Right lobe of liver (tissue), 6 donors: ENCODE data around the gene ITFG2. TPM values are rescaled to one million over a fixed set of nuclear protein-coding genes. Genes with fewer than 3 reads are reported as not detected.

Source experiments
- ATAC-seq, 4 donors: fragments of 200-7000 bp; cut with Tn5 transposase; one replicate each; pipeline ENCODE4 v1.9.1; 2020; ENCODE audit warnings: mild to moderate bottlenecking in 4 of 4, moderate library complexity in 4 of 4
- DNase-seq, 3 donors: peaks; one replicate each; pipeline ENCODE4 v3.0.0-alpha.2; 2020
- H3K27ac ChIP-seq, 3 donors: fragments of 200-600 bp; one replicate each; pipeline ENCODE4 v1.8.0; 2022
- H3K27me3 ChIP-seq, 2 donors: fragments of 200-600 bp; one replicate each; pipeline ENCODE4 v1.8.0; 2022
- H3K36me3 ChIP-seq, 4 donors: fragments of 200-600 bp; sonication (generic) in 1 of 4; one replicate each; pipeline versions ENCODE4 v1.5.1 to v1.8.0; 2017 to 2022; ENCODE audit warnings: control low read depth in 1 of 4
- H3K4me1 ChIP-seq, 4 donors: fragments of 200-600 bp; sonication (generic) in 1 of 4; one replicate each; pipeline versions ENCODE4 v1.5.1 to v1.8.0; 2017 to 2022; ENCODE audit warnings: control low read depth in 1 of 4
- H3K4me3 ChIP-seq, 3 donors: fragments of 200-600 bp; one replicate each; pipeline ENCODE4 v1.8.0; 2022
- H3K9me3 ChIP-seq, 4 donors: fragments of 200-600 bp; sonication (generic) in 1 of 4; one replicate each; pipeline versions ENCODE4 v1.5.1 to v1.8.0; 2017 to 2022; ENCODE audit warnings: control low read depth in 1 of 4
- CTCF ChIP-seq, 4 donors: fragments of 200-600 bp in 3 of 4; fragments of 450-650 bp in 1 of 4; IDR thresholded peaks; one replicate each; pipeline versions ENCODE4 v1.5.1 to v1.8.0; 2016 to 2022; ENCODE audit warnings: antibody characterized with exemption in 4 of 4, mild to moderate bottlenecking in 2 of 4
- POLR2A ChIP-seq: fragments of 450-650 bp; IDR thresholded peaks from one replicate; pipeline ENCODE4 v1.6.1; 2017; ENCODE audit warnings: antibody characterized with exemption, mild to moderate bottlenecking
- WGBS: methylation state at CpG from one replicate; pipeline ENCODE4 v1.1.6; 2018; ENCODE audit warnings: low coverage, low lambda C conversion rate; ENCODE audit not compliant: insufficient coverage; ENCODE audit errors: missing lambda C conversion rate; 5-methylcytosine and 5-hydroxymethylcytosine counted together
- intact Hi-C, 2 donors: fragments of 100-400 bp; cut with DNase I; formaldehyde crosslinking; loops; one replicate each; pipeline versions ENCODE4 v1.11.2 to v1.14.1; 2022
- total RNA-seq, 6 experiments: library from RNA; depleted of rRNA in 2 of 6; stranded (reverse); fragments of >200 nt in 2 of 6; fragmentation: NEBNext Ultra II Directional in 3 of 6; extraction: Animal tissue kit (Norgen Biotek cat#: 25700) in 3 of 6; gene quantifications; one replicate each; pipeline versions ENCODE4 v1.1.0 to v1.2.4, GENCODE V29; 2016 to 2023
- donor health status: DM: no; HTN: yes; CAD: no.
- donor health status: DM: no; HTN: no; CAD: no.
- donor health status: DM: no; HTN: no; CAD: no.
- donor health status: DM: no; HTN: yes; CAD: no.
- donor health status: DM: no; HTN: yes; CAD: no.

Gene ITFG2
- total RNA-seq, 6 experiments from 2014 or later, result 11.3 to 20.5 (median 14.4) TPM

DNA sequence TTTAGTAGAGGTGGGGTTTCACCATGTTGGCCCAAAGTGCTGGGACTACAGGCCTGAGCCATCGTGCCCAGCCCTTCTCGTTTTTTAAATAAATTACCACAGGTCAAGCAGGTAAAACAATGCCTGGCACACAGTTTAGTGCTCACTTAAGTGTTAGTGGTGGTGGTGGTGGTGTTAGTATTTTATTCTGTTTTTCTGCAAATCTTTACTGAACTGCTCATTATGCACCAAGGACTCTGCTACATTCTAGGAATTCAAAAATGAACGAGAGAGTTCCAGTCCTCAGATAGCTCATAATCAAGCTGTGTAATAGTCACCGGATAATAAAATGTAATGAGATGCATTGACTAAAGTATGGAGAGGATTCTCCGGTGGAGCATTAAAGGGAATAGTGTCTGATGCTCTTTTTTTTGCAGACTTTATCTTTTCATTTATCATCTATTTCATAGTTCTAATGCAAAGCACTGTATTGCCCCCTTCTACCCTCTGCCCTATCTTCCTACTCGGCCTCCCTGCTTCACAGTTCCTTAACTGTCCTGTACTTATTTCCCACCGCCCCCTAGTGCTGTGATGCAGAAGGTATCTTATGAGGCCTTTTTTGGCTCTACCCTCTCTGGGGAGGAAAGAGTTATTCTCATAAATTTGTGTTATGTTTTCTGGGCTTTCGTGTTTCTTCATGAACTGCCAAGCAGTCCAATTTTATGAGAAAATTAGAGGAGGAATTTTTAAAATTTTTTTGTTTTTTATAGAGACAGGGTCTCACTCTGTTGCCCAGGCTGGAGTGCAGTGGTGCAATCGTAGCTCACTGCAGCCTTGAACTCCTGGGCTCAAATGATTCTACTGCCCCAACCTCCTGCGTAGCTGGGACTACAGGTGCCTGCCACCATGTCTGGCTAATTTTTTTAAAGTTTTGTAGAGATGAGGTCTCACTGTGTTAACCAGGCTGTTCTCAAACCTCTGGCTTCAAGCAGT is 1.0 kb downstream of the ITFG2 start:
- ATAC-seq, result peak; percentile 44 to 52 (median 48)
- Histone ChIP-seq H3K36me3 (peaks cover 0 to 16% (median 6%) of the 10 kb centered on the region in 4 donors), H3K9me3 (no peaks in the 10 kb centered on the region), H3K27me3 (no peaks in the 10 kb centered on the region), H3K4me1 (peaks cover 0 to 15% (median 0%) of the 10 kb centered on the region in 4 donors), H3K27ac (peak overlapping the region; percentile 89 to 95 (median 90)), H3K4me3 (peak overlapping the region; percentile 58 to 73 (median 72))
- TF ChIP-seq POLR2A (no peak), CTCF (IDR thresholded peaks at IDR 0.05) (peak; percentile 52 to 64 (median 54))
- no peak for DNase-seq
- intact Hi-C loops, result no loop called here
- WGBS, result 9% methylated on average over 10 of the region's 10 CpGs

DNA sequence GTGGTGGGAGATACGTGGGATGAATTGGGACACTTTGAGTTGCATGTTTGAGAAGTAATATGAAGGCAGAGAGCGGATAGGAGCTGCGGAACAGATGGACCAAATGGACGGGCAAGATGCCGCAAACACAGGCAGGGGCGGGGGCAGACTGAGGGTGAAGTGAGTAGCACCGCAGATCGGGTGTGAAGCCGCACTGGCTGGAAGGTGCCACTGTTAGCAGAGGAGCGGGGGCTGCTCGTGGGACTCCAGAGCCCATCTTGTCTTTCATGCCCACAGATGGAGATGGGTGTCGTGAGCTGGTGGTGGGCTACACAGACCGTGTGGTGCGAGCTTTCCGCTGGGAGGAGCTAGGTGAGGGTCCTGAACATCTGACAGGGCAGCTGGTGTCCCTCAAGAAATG is 7.3 kb downstream of the ITFG2 start:
- H3K9me3 ChIP-seq, result no peaks in the 10 kb centered on the region
- ATAC-seq, result no peak
- H3K4me1 ChIP-seq, result no peaks in the 10 kb centered on the region
- WGBS, result 95% methylated on average over 10 of the region's 15 CpGs
- no peak overlapping the region for H3K27ac ChIP-seq
- H3K36me3 ChIP-seq, result peaks cover 0 to 66% (median 29%) of the 10 kb centered on the region in 4 donors
- H3K4me3 ChIP-seq, result no peak overlapping the region
- TF ChIP-seq CTCF (IDR thresholded peaks at IDR 0.05) (no peak), POLR2A (no peak)
- intact Hi-C loops, result no loop called here
- H3K27me3 ChIP-seq, result no peaks in the 10 kb centered on the region
- DNase-seq, result no peak

DNA sequence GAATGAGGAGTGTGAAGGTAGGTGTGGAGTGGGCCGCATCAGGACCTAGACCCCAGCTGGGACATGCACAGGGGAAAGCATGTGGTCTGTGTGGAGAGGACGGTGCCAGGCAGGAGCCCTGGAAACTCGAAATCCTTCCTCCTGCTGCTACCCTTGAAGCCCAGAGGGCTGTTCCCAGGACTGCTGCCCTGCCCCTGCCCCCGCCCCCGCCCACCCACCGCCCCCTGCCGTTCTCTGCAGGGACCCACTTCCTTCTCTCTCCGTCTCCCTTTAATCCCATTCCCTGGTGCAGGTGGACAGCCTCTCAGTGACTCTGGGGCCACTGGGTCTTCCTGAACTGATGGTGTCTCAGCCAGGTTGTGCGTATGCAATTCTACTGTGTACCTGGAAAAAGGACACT is 8.0 kb downstream of the ITFG2 start:
- TF ChIP-seq CTCF (IDR thresholded peaks at IDR 0.05) (no peak), POLR2A (no peak)
- DNase-seq, result no peak
- Histone ChIP-seq H3K36me3 (peaks cover 0 to 73% (median 31%) of the 10 kb centered on the region in 4 donors), H3K9me3 (no peaks in the 10 kb centered on the region), H3K27ac (no peak overlapping the region), H3K4me3 (no peak overlapping the region), H3K4me1 (no peaks in the 10 kb centered on the region), H3K27me3 (no peaks in the 10 kb centered on the region)
- ATAC-seq, result no peak
- 72% methylated on average over 2 of the region's 9 CpGs for WGBS
- intact Hi-C loops, result no loop called here

GRCh38 chr12:2823483-2823882 is 11.0 kb downstream of the ITFG2 start:
- 69% methylated on average over 6 of the region's 7 CpGs for WGBS
- no peaks in the 10 kb centered on the region for H3K4me1 ChIP-seq
- no peaks in the 10 kb centered on the region for H3K27me3 ChIP-seq
- no peak overlapping the region for H3K4me3 ChIP-seq
- H3K27ac ChIP-seq, result no peak overlapping the region
- intact Hi-C loops, result no loop called here
- no peak for TF ChIP-seq CTCF (IDR thresholded peaks at IDR 0.05)
- TF ChIP-seq POLR2A, result no peak
- ATAC-seq (no peak), DNase-seq (no peak)
- H3K9me3 ChIP-seq, result no peaks in the 10 kb centered on the region
- peaks cover 0 to 83% (median 30%) of the 10 kb centered on the region in 4 donors for H3K36me3 ChIP-seq
